Retinal pigment epithelial cell (primary cell): ENCODE results near the gene OXGR1.
A peak's percentile ranks its signal among the peaks of the same experiment; 100 is the strongest.

Source experiments
- DNase-seq: peaks from one replicate; pipeline ENCODE4 v3.0.0-alpha.2; 2010; ENCODE audit warnings: low read depth
- H3K4me3 ChIP-seq: 2 replicates; pipeline ENCODE4 v1.5.1; 2011; ENCODE audit warnings: mild to moderate bottlenecking, low read length, control low read depth, moderate library complexity
- CTCF ChIP-seq: conservative IDR thresholded peaks from 2 replicates; pipeline ENCODE4 v1.5.1; 2011; ENCODE audit warnings: low read depth, low read length, control low read depth, inconsistent platforms

OXGR1 gene

DNA sequence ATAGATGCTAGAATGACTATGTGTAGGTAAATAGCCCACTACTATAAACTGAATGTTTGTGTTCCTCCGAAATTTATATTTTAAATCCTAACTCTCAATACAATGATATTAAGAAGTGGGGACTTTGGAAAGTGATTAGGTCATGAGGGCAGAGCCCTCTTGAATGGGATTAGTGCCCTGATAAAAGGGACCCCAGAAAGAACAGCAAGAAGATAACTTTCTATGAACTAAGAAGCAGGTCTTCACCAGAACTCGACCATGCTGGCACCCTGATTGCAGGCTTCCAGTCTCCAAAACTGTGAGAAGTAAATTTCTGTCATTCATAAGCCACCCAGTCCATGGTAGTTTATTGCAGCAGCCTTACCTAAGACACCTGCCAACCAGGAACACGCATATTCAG lies 33.9 kb downstream of the OXGR1 start:
- no peak overlapping the region for H3K4me3 ChIP-seq
- no peak for DNase-seq
- TF ChIP-seq CTCF = no peak

DNA sequence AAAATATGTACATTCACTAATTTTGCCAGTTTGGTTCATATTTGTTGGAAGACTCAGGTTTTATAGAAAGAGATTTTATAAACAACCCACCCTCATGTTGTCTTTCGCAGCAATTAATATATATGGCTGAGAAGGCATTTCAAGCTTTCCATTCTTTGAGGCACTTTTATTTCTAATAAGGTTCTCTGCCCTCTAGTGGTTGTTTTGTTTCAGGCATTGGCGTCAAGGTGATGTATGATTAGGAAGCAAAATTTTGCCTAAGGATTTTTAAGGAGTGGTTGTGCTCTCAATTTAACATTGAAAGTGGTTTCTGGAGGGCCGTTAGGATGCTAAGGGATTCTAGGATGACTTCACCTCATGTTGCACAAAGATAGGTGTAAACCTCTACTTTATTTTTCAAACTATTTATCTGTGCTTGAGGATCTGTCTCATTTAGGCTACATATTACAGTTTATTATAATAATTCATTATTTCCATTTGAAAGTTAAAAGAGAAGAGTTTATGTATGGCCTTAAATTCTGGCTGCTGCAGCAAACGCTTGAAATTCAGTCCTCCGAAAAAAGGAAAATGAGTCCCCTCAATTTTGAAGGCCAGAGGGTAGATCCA lies 35.9 kb downstream of the OXGR1 start:
- H3K4me3 ChIP-seq = no peak overlapping the region

DNA sequence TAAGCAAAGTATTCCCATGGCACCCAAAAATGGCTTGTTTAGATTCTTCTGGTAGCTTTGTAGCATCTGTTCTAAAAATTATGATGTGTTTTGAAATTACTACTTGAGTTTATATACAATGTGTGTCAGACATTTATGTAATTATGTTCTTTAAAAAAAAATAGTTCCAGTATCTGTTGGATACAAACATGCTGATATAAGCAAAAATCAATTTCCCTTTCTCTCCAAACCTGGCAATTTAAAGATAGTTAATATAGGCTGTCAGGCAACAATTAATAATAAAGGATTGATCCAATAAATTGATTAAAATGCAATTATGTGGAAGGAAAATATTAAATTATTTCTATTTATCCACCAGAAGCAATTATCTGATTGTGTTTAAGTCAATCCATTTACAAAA lies 41.7 kb downstream of the OXGR1 start:
- no peak for DNase-seq
- TF ChIP-seq CTCF = no peak
- H3K4me3 ChIP-seq = no peak overlapping the region

More for the DNA sequence above, 35.9 kb downstream of the OXGR1 start:
- DNase-seq = peak; percentile 9
- TF ChIP-seq CTCF = peak; percentile 85

GRCh38 chr13:96948127-96948526 lies 46.1 kb downstream of the OXGR1 start:
- no peak for DNase-seq
- TF ChIP-seq CTCF = no peak
- no peak overlapping the region for H3K4me3 ChIP-seq

DNA sequence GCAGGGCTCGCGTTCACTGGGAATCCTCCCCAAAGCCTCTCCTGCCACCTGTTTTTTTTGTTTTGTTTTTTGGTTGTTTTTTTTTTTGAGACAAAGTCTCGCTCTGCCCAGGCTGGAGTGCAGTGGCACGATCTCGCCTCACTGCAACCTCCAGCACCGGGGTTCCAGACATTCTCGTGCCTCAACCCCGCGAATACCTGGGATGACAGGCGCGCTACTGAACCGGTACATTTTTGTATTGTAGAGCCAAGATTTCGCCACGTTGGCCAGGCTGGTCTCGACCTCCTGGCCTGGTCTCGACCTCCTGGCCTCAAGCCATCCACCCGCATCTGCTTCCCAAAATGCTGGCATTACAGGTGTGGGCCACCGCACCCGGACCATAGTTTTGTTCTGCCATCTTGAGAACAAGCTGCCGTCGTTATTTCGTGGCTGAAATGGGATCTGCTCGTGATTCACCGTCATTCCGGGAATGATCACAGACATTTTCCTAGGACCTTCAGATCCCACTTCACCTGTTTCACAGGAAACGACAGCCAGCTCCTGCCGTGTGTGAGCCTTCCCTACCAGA lies 46.8 kb downstream of the OXGR1 start:
- no peak for DNase-seq

GRCh38 chr13:96946709-96947311 lies 47.5 kb downstream of the OXGR1 start:
- no peak for DNase-seq
- no peak for TF ChIP-seq CTCF

More for the DNA sequence above, 46.8 kb downstream of the OXGR1 start:
- no peak for TF ChIP-seq CTCF
- no peak overlapping the region for H3K4me3 ChIP-seq

GRCh38 chr13:96940961-96941360 lies 53.3 kb downstream of the OXGR1 start:
- TF ChIP-seq CTCF = no peak
- DNase-seq = peak; percentile 3
- no peak overlapping the region for H3K4me3 ChIP-seq

More at GRCh38 chr13:96946709-96947311, 47.5 kb downstream of the OXGR1 start:
- no peak overlapping the region for H3K4me3 ChIP-seq
